ENCODE results near the gene ATP5MG. TPM values are rescaled to one million over a fixed set of nuclear protein-coding genes. Genes with fewer than 3 reads are reported as not detected.

ATP5MG gene
- total RNA-seq, 2 experiments from 2014 or later: 222 to 294 TPM

DNA sequence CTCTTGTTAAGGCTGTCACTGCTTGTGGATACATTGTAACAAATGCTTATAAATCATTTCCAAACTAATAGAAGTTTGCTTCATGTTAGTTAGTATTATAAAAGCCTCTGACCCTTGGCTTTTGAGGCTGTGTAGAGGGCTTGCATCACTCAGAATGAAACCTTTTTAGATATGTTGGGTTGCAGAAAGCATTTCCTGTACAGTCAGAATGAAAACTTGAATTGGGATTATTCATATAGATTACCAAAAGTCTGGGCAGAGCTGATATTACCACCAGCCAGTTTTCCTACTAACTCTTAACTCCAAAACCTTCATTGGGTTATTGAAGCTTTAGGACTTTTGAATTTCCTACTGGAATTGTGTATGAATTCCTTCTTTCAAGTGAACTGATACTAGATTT is 46.9 kb downstream of the ATP5MG start:
- peaks cover 85% of the 10 kb centered on the region for H3K36me3 ChIP-seq (ENCODE audit: insufficient read depth, low read length)
- H3K4me2 ChIP-seq (ENCODE audit: low read length): no peak overlapping the region
- H3K9me2 ChIP-seq (ENCODE audit: insufficient read depth, low read length): no peaks in the 10 kb centered on the region
- ChIA-PET CTCF (ENCODE audit: unreplicated experiment) (no interaction called here), POLR2A (interaction anchor here (0.6 to 1.4 kb wide), 4 partner anchors 8 to 13 kb away, joined by 3 to 14 read pairs (median 5); no protein-coding TSS in a partner anchor)
- peaks cover 3% of the 10 kb centered on the region for H3K4me1 ChIP-seq (ENCODE audit: insufficient read depth, low read length, poor library complexity, severe bottlenecking)
- H2AFZ ChIP-seq (ENCODE audit: low read length): no peak overlapping the region
- TF ChIP-seq CTCF (conservative IDR thresholded peaks at IDR 0.05; ENCODE audit: low read length): no peak
- no peak for TF ChIP-seq EZH2phosphoT487 (IDR thresholded peaks at IDR 0.05; ENCODE audit: borderline replicate concordance, low read depth, low read length)
- H3K9me3 ChIP-seq (ENCODE audit: low read length): no peaks in the 10 kb centered on the region
- H3K4me3 ChIP-seq (ENCODE audit: low read depth, low read length, poor library complexity, severe bottlenecking): no peak overlapping the region
- peaks cover 87% of the 10 kb centered on the region for H3K79me2 ChIP-seq (ENCODE audit: insufficient read depth, low read depth, low read length)
- no peak overlapping the region for H3K27ac ChIP-seq (ENCODE audit: low read depth, low read length, poor library complexity, severe bottlenecking)
- intact Hi-C loops (cut with micrococcal nuclease; ENCODE audit: unreplicated experiment): no loop called here
- BruUV-seq (replicated peaks): no TSS peak
- DNase-seq (ENCODE audit: low spot score): no peak
- peaks cover 49% of the 10 kb centered on the region for H4K20me1 ChIP-seq (ENCODE audit: insufficient read depth, low read length)

- Histone ChIP-seq H3K36me3 (ENCODE audit: insufficient read depth, low read length) (peaks cover 86% of the 10 kb centered on the region), H4K20me1 (ENCODE audit: insufficient read depth, low read length) (peaks cover 39% of the 10 kb centered on the region), H3K79me2 (ENCODE audit: insufficient read depth, low read depth, low read length) (peaks cover 86% of the 10 kb centered on the region), H3K4me1 (ENCODE audit: insufficient read depth, low read length, poor library complexity, severe bottlenecking) (peaks cover 3% of the 10 kb centered on the region), H3K4me3 (ENCODE audit: low read depth, low read length, poor library complexity, severe bottlenecking) (no peak overlapping the region), H3K9me2 (ENCODE audit: insufficient read depth, low read length) (no peaks in the 10 kb centered on the region), H3K9me3 (ENCODE audit: low read length) (no peaks in the 10 kb centered on the region), H3K27ac (ENCODE audit: low read depth, low read length, poor library complexity, severe bottlenecking) (no peak overlapping the region), H2AFZ (ENCODE audit: low read length) (no peak overlapping the region), H3K4me2 (ENCODE audit: low read length) (no peak overlapping the region)
- ChIA-PET POLR2A (interaction anchor here (1.0 kb wide), 1 partner anchor 17 kb away, joined by 3 read pairs; no protein-coding TSS in a partner anchor), CTCF (ENCODE audit: unreplicated experiment) (no interaction called here)
- DNase-seq (ENCODE audit: low spot score): no peak
- intact Hi-C loops (cut with micrococcal nuclease; ENCODE audit: unreplicated experiment): no loop called here
- no TSS peak for BruUV-seq (replicated peaks)
- TF ChIP-seq CTCF (conservative IDR thresholded peaks at IDR 0.05; ENCODE audit: low read length): no peak
- TF ChIP-seq EZH2phosphoT487 (IDR thresholded peaks at IDR 0.05; ENCODE audit: borderline replicate concordance, low read depth, low read length): no peak
These were observed 48.0 kb downstream of the ATP5MG start for GRCh38 chr11:118449316-118449918.

DNA sequence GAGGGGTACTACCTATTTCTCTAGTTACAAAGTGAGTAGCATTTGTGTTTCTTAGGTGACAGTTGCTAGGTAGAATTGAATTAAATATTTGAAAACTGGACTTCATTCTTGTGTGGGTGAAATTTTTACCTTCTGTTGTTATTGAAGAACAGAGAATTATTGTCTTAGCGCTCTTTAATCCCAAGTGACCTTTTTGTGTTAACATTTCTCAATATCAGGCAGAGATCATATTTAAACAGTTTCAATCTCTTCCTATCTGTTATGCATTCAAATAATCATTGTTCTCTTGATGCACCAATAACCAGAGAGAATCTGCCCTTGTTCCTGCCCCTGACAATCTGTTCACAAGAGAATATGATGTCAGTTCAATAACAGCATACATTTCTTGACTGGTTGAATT is 49.0 kb downstream of the ATP5MG start:
- H3K36me3 ChIP-seq (ENCODE audit: insufficient read depth, low read length): peaks cover 82% of the 10 kb centered on the region
- intact Hi-C loops (cut with micrococcal nuclease; ENCODE audit: unreplicated experiment): no loop called here
- no peak overlapping the region for H2AFZ ChIP-seq (ENCODE audit: low read length)
- BruUV-seq (replicated peaks): no TSS peak
- H3K9me3 ChIP-seq (ENCODE audit: low read length): no peaks in the 10 kb centered on the region
- H3K4me2 ChIP-seq (ENCODE audit: low read length): no peak overlapping the region
- no peak for DNase-seq (ENCODE audit: low spot score)
- TF ChIP-seq EZH2phosphoT487 (IDR thresholded peaks at IDR 0.05; ENCODE audit: borderline replicate concordance, low read depth, low read length): no peak
- ChIA-PET POLR2A (interaction anchor here (0.6 kb wide), 1 partner anchor 109 kb away, joined by 4 read pairs; no protein-coding TSS in a partner anchor), CTCF (ENCODE audit: unreplicated experiment) (no interaction called here)
- peaks cover 3% of the 10 kb centered on the region for H3K4me1 ChIP-seq (ENCODE audit: insufficient read depth, low read length, poor library complexity, severe bottlenecking)
- H3K79me2 ChIP-seq (ENCODE audit: insufficient read depth, low read depth, low read length): peaks cover 85% of the 10 kb centered on the region
- no peak overlapping the region for H3K27ac ChIP-seq (ENCODE audit: low read depth, low read length, poor library complexity, severe bottlenecking)
- peaks cover 29% of the 10 kb centered on the region; the same call in 1 of the 2 replicates for H4K20me1 ChIP-seq (ENCODE audit: insufficient read depth, low read length)
- no peaks in the 10 kb centered on the region for H3K9me2 ChIP-seq (ENCODE audit: insufficient read depth, low read length)
- no peak overlapping the region for H3K4me3 ChIP-seq (ENCODE audit: low read depth, low read length, poor library complexity, severe bottlenecking)

Other genes starting within 250 kb of the ATP5MG start
- not detected in 2 replicates for gene SCN4B, start 248.8 kb upstream of the ATP5MG start, total RNA-seq (2014; rRNA removed; shearing (Covaris generic))
- not detected in 2 replicates for gene SCN4B, start 248.8 kb upstream of the ATP5MG start, total RNA-seq (2022)
- 0.06 TPM in 1 of 2 replicates, not detected in the other for gene SCN2B, start 225.0 kb upstream of the ATP5MG start, total RNA-seq (2014; rRNA removed; shearing (Covaris generic))
- 0.10 TPM in 1 of 2 replicates, not detected in the other for gene SCN2B, start 225.0 kb upstream of the ATP5MG start, total RNA-seq (2022)
- 0.73 and 1.4 TPM in 2 replicates for gene JAML, start 176.6 kb upstream of the ATP5MG start, total RNA-seq (2014; rRNA removed; shearing (Covaris generic))
- 0.63 and 0.74 TPM in 2 replicates for gene JAML, start 176.6 kb upstream of the ATP5MG start, total RNA-seq (2022)
- 1.9 and 2.2 TPM in 2 replicates for gene MPZL3, start 149.2 kb upstream of the ATP5MG start, total RNA-seq (2014; rRNA removed; shearing (Covaris generic))
- 5.8 and 6.9 TPM in 2 replicates for gene MPZL3, start 149.2 kb upstream of the ATP5MG start, total RNA-seq (2022)
- gene MPZL2, start 137.3 kb upstream of the ATP5MG start, total RNA-seq (2014; rRNA removed; shearing (Covaris generic)): not detected in 2 replicates
- gene MPZL2, start 137.3 kb upstream of the ATP5MG start, total RNA-seq (2022): not detected in 2 replicates
- gene CD3E, start 96.9 kb upstream of the ATP5MG start, total RNA-seq (2014; rRNA removed; shearing (Covaris generic)): not detected in 2 replicates
- 1.7 and 2.0 TPM in 2 replicates for gene CD3E, start 96.9 kb upstream of the ATP5MG start, total RNA-seq (2022)
- gene CD3D, start 58.9 kb upstream of the ATP5MG start, total RNA-seq (2014; rRNA removed; shearing (Covaris generic)): not detected in 2 replicates
- gene CD3D, start 58.9 kb upstream of the ATP5MG start, total RNA-seq (2022): not detected in 2 replicates
- not detected in 2 replicates for gene CD3G, start 57.3 kb upstream of the ATP5MG start, total RNA-seq (2014; rRNA removed; shearing (Covaris generic))
- gene CD3G, start 57.3 kb upstream of the ATP5MG start, total RNA-seq (2022): not detected in 2 replicates
- gene UBE4A, start 42.0 kb upstream of the ATP5MG start, total RNA-seq (2014; rRNA removed; shearing (Covaris generic)): 24.1 and 28.0 TPM in 2 replicates
- gene UBE4A, start 42.0 kb upstream of the ATP5MG start, total RNA-seq (2022): 37.7 and 38.4 TPM in 2 replicates
- gene KMT2A, start 34.9 kb downstream of the ATP5MG start, total RNA-seq (2014; rRNA removed; shearing (Covaris generic)): 55.8 and 58.8 TPM in 2 replicates
- 90.0 and 96.4 TPM in 2 replicates for gene KMT2A, start 34.9 kb downstream of the ATP5MG start, total RNA-seq (2022)
- not detected in 2 replicates for gene TTC36, start 125.9 kb downstream of the ATP5MG start, total RNA-seq (2014; rRNA removed; shearing (Covaris generic))
- 0.65 and 0.82 TPM in 2 replicates for gene TTC36, start 125.9 kb downstream of the ATP5MG start, total RNA-seq (2022)
- gene TMEM25, start 129.6 kb downstream of the ATP5MG start, total RNA-seq (2014; rRNA removed; shearing (Covaris generic)): 14.0 and 16.0 TPM in 2 replicates
- 10.7 and 11.7 TPM in 2 replicates for gene TMEM25, start 129.6 kb downstream of the ATP5MG start, total RNA-seq (2022)
- 17.5 and 17.6 TPM in 2 replicates for gene IFT46, start 164.3 kb downstream of the ATP5MG start, total RNA-seq (2014; rRNA removed; shearing (Covaris generic))
- 14.6 and 14.7 TPM in 2 replicates for gene IFT46, start 164.3 kb downstream of the ATP5MG start, total RNA-seq (2022)
- 51.0 and 55.2 TPM in 2 replicates for gene ARCN1, start 170.8 kb downstream of the ATP5MG start, total RNA-seq (2014; rRNA removed; shearing (Covaris generic))
- 98.9 and 101 TPM in 2 replicates for gene ARCN1, start 170.8 kb downstream of the ATP5MG start, total RNA-seq (2022)
- gene PHLDB1, start 206.0 kb downstream of the ATP5MG start, total RNA-seq (2014; rRNA removed; shearing (Covaris generic)): not detected in 2 replicates
- 0.19 and 0.28 TPM in 2 replicates for gene PHLDB1, start 206.0 kb downstream of the ATP5MG start, total RNA-seq (2022)

All from OCI-LY7 (cell line).